ENCODE results near the gene KIAA0930.
A peak's percentile ranks its signal among the peaks of the same experiment; 100 is the strongest.
"Not testable (repeated sequence)": the region's sequence is repeated elsewhere in the genome, so short reads cannot be mapped to it uniquely, and the experiment has no call there.

Gene KIAA0930

GRCh38 chr22:45240810-45241631, at the start of gene KIAA0930:
TSS of gene KIAA0930 (minus strand) at chr22:45240894. CDS start at chr22:45240703, 191 bp downstream.
- peak in 1 of 2 experiments; percentile 69 for DNase-seq

- no peak for DNase-seq
Observed at GRCh38 chr22:45286854-45287551, 46.3 kb upstream of the KIAA0930 start.

GRCh38 chr22:45285263-45286058, 44.8 kb upstream of the KIAA0930 start:
- peak in 1 of 2 experiments; percentile 43 for DNase-seq

- DNase-seq, result peak in 1 of 2 experiments; percentile 65
Observed at GRCh38 chr22:45284705-45285262, 44.1 kb upstream of the KIAA0930 start, which contains the start of gene UPK3A. TSS of gene UPK3A (plus strand) at chr22:45284949. CDS start at chr22:45285014, 65 bp downstream.

GRCh38 chr22:45281010-45281409, 40.3 kb upstream of the KIAA0930 start:
- DNase-seq, result no peak

- no peak for DNase-seq
Observed at GRCh38 chr22:45280587-45280980, 39.9 kb upstream of the KIAA0930 start.

- DNase-seq, result no peak
Observed at GRCh38 chr22:45278125-45278524, 37.4 kb upstream of the KIAA0930 start.

GRCh38 chr22:45277720-45278119, 37.0 kb upstream of the KIAA0930 start:
- not testable (repeated sequence) for DNase-seq

GRCh38 chr22:45276507-45277105, 35.9 kb upstream of the KIAA0930 start:
- DNase-seq, result no peak

- DNase-seq, result no peak
Observed at GRCh38 chr22:45273452-45274075, 32.9 kb upstream of the KIAA0930 start.

GRCh38 chr22:45272498-45272897, 31.8 kb upstream of the KIAA0930 start:
- no peak for DNase-seq

- DNase-seq, result no peak
Observed at GRCh38 chr22:45271667-45272201, 31.0 kb upstream of the KIAA0930 start.

- DNase-seq, result no peak
Observed at GRCh38 chr22:45270095-45271020, 29.7 kb upstream of the KIAA0930 start.

GRCh38 chr22:45268958-45269844, 28.5 kb upstream of the KIAA0930 start:
- peak; percentile 28 to 65 for DNase-seq

- peak in 1 of 2 experiments; percentile 47 for DNase-seq
Observed at GRCh38 chr22:45268167-45268957, 27.7 kb upstream of the KIAA0930 start.

GRCh38 chr22:45265535-45265934, 24.8 kb upstream of the KIAA0930 start:
- no peak for DNase-seq

GRCh38 chr22:45263463-45264269, 23.0 kb upstream of the KIAA0930 start:
- peak; percentile 81 to 90 for DNase-seq

All from SHP77 (cell line).